Epithelial cell of proximal tubule (primary cell): ENCODE data around the gene TYRO3. TPM values are rescaled to one million over a fixed set of nuclear protein-coding genes. Genes with fewer than 3 reads are reported as not detected.

Experiments
- DNase-seq: peaks from one replicate; pipeline ENCODE4 v3.0.0-alpha.2; 2011; ENCODE audit warnings: low read depth
- H3K4me3 ChIP-seq: 2 replicates; pipeline ENCODE4 v1.5.1; 2011; ENCODE audit warnings: low read depth, mild to moderate bottlenecking, low read length
- total RNA-seq: library from RNA; depleted of rRNA; stranded (reverse); fragments of >200 nt; gene quantifications from 2 replicates; pipeline ENCODE4 v1.2.3, GENCODE V29; 2015
- TF ChIP-seq, protein P1 (sequence below): conservative IDR thresholded peaks from 2 replicates; pipeline ENCODE4 v1.5.1; 2012; ENCODE audit warnings: low read depth, mild to moderate bottlenecking, low read length

Gene TYRO3
- total RNA-seq, 1 donor from 2014 or later, result 2.8 TPM

GRCh38 chr15:41513506-41514227 is 45.3 kb upstream of the TYRO3 start, which contains the start of gene LTK:
Gene LTK (minus strand): TSS chr15:41513827. CDS start chr15:41513709, 118 bp downstream.
- DNase-seq, result no peak
- H3K4me3 ChIP-seq, result peak within 1 kb of the TSS; percentile 16
- TF ChIP-seq, protein P1, sequence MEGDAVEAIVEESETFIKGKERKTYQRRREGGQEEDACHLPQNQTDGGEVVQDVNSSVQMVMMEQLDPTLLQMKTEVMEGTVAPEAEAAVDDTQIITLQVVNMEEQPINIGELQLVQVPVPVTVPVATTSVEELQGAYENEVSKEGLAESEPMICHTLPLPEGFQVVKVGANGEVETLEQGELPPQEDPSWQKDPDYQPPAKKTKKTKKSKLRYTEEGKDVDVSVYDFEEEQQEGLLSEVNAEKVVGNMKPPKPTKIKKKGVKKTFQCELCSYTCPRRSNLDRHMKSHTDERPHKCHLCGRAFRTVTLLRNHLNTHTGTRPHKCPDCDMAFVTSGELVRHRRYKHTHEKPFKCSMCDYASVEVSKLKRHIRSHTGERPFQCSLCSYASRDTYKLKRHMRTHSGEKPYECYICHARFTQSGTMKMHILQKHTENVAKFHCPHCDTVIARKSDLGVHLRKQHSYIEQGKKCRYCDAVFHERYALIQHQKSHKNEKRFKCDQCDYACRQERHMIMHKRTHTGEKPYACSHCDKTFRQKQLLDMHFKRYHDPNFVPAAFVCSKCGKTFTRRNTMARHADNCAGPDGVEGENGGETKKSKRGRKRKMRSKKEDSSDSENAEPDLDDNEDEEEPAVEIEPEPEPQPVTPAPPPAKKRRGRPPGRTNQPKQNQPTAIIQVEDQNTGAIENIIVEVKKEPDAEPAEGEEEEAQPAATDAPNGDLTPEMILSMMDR, result no peak

- DNase-seq, result no peak
- TF ChIP-seq, protein P1, result no peak
- no peak overlapping the region for H3K4me3 ChIP-seq
These were observed 41.0 kb upstream of the TYRO3 start for GRCh38 chr15:41517895-41518449.

GRCh38 chr15:41520636-41521035 is 38.4 kb upstream of the TYRO3 start:
- no peak for DNase-seq
- TF ChIP-seq, protein P1, result no peak
- H3K4me3 ChIP-seq, result no peak overlapping the region

DNA sequence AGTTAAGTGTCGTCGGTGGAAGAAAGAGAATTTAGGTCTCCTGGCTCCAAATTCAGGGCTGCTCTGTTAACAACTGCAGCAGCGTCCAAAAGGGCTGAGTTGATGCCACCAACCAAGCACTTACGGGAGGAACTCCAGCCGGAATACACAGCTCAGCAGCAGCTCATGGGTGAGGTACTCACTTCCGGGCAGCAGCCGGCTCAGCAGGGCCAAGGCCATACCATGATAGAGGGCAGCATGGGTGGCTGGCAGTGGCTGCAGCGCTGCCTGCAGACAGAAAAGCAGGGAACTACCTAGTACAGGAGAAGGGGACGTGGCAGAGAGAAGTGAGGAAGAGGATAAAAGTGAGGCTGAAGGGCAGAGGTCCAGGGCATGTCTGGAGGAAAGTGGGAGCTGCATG is 37.4 kb upstream of the TYRO3 start:
- no peak overlapping the region for H3K4me3 ChIP-seq
- TF ChIP-seq, protein P1, result no peak
- no peak for DNase-seq

DNA sequence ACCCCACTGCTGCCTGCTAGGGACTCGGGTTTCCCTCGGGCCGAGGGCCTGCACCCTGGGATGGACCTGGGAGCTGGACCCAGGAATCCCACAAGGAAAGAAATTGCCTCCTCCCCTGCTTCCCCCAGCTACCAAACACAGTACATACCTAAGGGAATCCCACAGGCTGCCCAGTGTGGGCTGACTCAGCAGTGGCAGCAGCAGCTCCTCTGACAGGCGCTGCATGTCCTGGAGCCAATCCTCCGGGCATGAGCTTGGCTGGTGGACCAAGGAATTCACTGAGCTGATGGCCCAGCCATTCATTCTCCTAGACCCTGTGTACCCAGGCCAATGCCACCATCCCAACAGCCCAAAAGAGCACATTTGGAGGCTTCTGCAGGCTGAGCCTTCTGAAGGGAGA is 35.9 kb upstream of the TYRO3 start:
- TF ChIP-seq, protein P1, result no peak
- no peak for DNase-seq
- H3K4me3 ChIP-seq, result no peak overlapping the region

DNA sequence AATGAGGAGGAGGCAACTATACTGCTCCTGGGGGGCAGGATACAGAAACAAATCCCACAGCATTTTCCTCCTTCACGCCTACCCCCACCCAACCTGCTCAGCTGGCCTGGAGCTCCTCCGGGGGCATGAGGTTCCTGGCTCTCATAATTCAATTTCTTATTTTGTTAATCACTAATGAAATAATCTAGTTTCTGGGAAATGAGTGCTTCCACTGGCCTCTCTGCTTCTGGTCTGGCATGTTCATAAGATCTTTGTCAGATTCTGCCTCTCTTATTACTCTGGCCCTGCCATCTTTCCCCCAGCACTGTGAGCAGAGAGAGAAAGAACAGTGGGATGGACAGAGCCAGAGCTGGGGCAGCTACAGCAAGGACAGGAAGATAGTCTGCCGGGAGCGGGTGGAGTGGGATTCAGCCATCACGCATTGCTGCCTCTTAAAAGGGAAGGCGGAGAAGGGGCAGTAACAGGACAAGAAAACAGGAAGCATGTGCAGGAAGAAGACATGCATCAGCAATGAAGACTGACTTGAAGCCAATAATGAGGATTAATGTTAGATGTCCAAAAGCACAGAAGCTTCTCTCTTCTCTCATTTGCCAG is 28.6 kb upstream of the TYRO3 start:
- TF ChIP-seq, protein P1, result no peak
- no peak overlapping the region for H3K4me3 ChIP-seq
- no peak for DNase-seq
